22Rv1 (cell line): ENCODE measurements around the gene DSCAML1.

ENCODE experiments used
- ZFX ChIP-seq: fragments of 450-650 bp; IDR thresholded peaks from 2 replicates; pipeline ENCODE4 v1.6.1; 2017; ENCODE audit warnings: antibody characterized with exemption, borderline replicate concordance
- TF ChIP-seq, protein P1 (sequence below): fragments of 450-650 bp; IDR thresholded peaks from 2 replicates; pipeline ENCODE4 v1.5.1; 2017; ENCODE audit warnings: mild to moderate bottlenecking

DNA sequence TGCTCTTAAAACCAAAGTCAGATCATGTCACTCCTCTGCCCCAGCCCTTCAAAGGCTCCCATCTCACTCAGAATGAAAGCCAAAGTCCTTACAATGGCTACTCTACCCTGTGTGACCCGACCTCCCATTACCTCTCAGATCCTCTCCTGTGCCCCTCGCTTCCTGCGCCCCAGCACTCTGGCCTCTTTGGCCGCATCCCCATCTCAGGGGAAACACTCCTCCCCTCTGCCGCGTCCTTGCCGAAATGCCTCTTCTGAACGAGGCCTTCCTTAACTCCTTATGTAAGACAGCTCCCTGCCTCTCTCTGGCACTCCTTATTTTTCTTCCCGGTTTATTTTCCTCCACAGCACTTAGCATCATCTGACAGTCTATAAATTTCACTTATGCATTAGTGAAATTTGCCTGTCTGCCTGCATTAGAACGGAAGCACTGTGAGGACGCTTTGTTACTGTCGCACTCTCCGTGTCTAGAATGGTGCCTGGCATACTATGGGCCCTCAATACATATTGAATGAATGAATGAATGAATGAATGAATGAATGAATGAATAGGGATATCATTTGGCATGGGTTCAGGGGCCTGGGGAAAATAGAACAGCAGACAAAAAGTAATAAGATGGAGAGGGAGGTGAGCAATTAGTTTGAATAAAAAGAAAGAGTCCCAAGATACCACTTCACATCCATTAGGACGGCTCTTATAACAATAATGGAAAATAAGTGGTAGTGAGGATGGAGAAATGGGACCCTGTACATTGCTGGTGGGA lies 331.6 kb downstream of the DSCAML1 start:
- TF ChIP-seq, protein P1, sequence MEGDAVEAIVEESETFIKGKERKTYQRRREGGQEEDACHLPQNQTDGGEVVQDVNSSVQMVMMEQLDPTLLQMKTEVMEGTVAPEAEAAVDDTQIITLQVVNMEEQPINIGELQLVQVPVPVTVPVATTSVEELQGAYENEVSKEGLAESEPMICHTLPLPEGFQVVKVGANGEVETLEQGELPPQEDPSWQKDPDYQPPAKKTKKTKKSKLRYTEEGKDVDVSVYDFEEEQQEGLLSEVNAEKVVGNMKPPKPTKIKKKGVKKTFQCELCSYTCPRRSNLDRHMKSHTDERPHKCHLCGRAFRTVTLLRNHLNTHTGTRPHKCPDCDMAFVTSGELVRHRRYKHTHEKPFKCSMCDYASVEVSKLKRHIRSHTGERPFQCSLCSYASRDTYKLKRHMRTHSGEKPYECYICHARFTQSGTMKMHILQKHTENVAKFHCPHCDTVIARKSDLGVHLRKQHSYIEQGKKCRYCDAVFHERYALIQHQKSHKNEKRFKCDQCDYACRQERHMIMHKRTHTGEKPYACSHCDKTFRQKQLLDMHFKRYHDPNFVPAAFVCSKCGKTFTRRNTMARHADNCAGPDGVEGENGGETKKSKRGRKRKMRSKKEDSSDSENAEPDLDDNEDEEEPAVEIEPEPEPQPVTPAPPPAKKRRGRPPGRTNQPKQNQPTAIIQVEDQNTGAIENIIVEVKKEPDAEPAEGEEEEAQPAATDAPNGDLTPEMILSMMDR: no peak
- no peak for TF ChIP-seq ZFX
